ENCODE measurements around the gene TYW5.

TYW5 gene

GRCh38 chr2:199955339-199956061, at the start of gene TYW5, which contains the start of gene MAIP1:
Gene TYW5 (minus strand): TSS chr2:199955491. CDS start chr2:199955470, 21 bp downstream.
Gene MAIP1 (plus strand): TSS chr2:199955582. CDS start chr2:199955799, 217 bp downstream.
- WGBS (ENCODE audit: insufficient coverage, insufficient read length) = no CpG with 5 or more reads among the region's 64 CpGs
- H3K9me3 ChIP-seq (ENCODE audit: control insufficient read depth, insufficient read depth, low read length) = no peaks in the 10 kb centered on the region
- peak within 1 kb of the TSS; percentile 74 for H3K4me3 ChIP-seq (ENCODE audit: low read length)
- H3K27ac ChIP-seq (ENCODE audit: low read length) = no peak within 1 kb of the TSS
- no peaks in the 10 kb centered on the region for H3K27me3 ChIP-seq (ENCODE audit: control insufficient read depth, insufficient read depth, low read length)
- H3K36me3 ChIP-seq (ENCODE audit: control insufficient read depth, insufficient read depth, low read length) = peaks cover 2% of the 10 kb centered on the region
- H3K4me1 ChIP-seq (ENCODE audit: control insufficient read depth, insufficient read depth, low read length) = no peaks in the 10 kb centered on the region; the same call in none of the 2 replicates
- DNase-seq (ENCODE audit: low read depth, low spot score) = no peak

GRCh38 chr2:200003444-200003843, 48.2 kb upstream of the TYW5 start:
- WGBS (ENCODE audit: insufficient coverage, insufficient read length) = no CpG with 5 or more reads among the region's 1 CpG
- peaks cover 2% of the 10 kb centered on the region; the same call in 1 of the 2 replicates for H3K4me1 ChIP-seq (ENCODE audit: control insufficient read depth, insufficient read depth, low read length)
- no peaks in the 10 kb centered on the region; the same call in 1 of the 2 replicates for H3K9me3 ChIP-seq (ENCODE audit: control insufficient read depth, insufficient read depth, low read length)
- DNase-seq (ENCODE audit: low read depth, low spot score) = no peak
- H3K36me3 ChIP-seq (ENCODE audit: control insufficient read depth, insufficient read depth, low read length) = no peaks in the 10 kb centered on the region
- H3K27ac ChIP-seq (ENCODE audit: low read length) = no peak overlapping the region
- H3K4me3 ChIP-seq (ENCODE audit: low read length) = no peak overlapping the region
- no peaks in the 10 kb centered on the region for H3K27me3 ChIP-seq (ENCODE audit: control insufficient read depth, insufficient read depth, low read length)

GRCh38 chr2:200000444-200001163, 45.3 kb upstream of the TYW5 start:
- H3K9me3 ChIP-seq (ENCODE audit: control insufficient read depth, insufficient read depth, low read length) = no peaks in the 10 kb centered on the region; the same call in 1 of the 2 replicates
- WGBS (ENCODE audit: insufficient coverage, insufficient read length) = no CpG with 5 or more reads among the region's 2 CpGs
- H3K27me3 ChIP-seq (ENCODE audit: control insufficient read depth, insufficient read depth, low read length) = no peaks in the 10 kb centered on the region
- no peak overlapping the region for H3K27ac ChIP-seq (ENCODE audit: low read length)
- H3K4me3 ChIP-seq (ENCODE audit: low read length) = no peak overlapping the region
- H3K4me1 ChIP-seq (ENCODE audit: control insufficient read depth, insufficient read depth, low read length) = peaks cover 2% of the 10 kb centered on the region; the same call in 1 of the 2 replicates
- H3K36me3 ChIP-seq (ENCODE audit: control insufficient read depth, insufficient read depth, low read length) = no peaks in the 10 kb centered on the region
- no peak for DNase-seq (ENCODE audit: low read depth, low spot score)

GRCh38 chr2:199999166-199999565, 43.9 kb upstream of the TYW5 start:
- Histone ChIP-seq H3K4me3 (ENCODE audit: low read length) (no peak overlapping the region), H3K36me3 (ENCODE audit: control insufficient read depth, insufficient read depth, low read length) (no peaks in the 10 kb centered on the region), H3K4me1 (ENCODE audit: control insufficient read depth, insufficient read depth, low read length) (peaks cover 2% of the 10 kb centered on the region; the same call in 1 of the 2 replicates), H3K27me3 (ENCODE audit: control insufficient read depth, insufficient read depth, low read length) (no peaks in the 10 kb centered on the region), H3K9me3 (ENCODE audit: control insufficient read depth, insufficient read depth, low read length) (no peaks in the 10 kb centered on the region), H3K27ac (ENCODE audit: low read length) (no peak overlapping the region)
- no CpG with 5 or more reads among the region's 4 CpGs for WGBS (ENCODE audit: insufficient coverage, insufficient read length)
- DNase-seq (ENCODE audit: low read depth, low spot score) = no peak

- no peak overlapping the region for H3K4me3 ChIP-seq (ENCODE audit: low read length)
- no peaks in the 10 kb centered on the region for H3K9me3 ChIP-seq (ENCODE audit: control insufficient read depth, insufficient read depth, low read length)
- no peaks in the 10 kb centered on the region for H3K27me3 ChIP-seq (ENCODE audit: control insufficient read depth, insufficient read depth, low read length)
- no peaks in the 10 kb centered on the region for H3K36me3 ChIP-seq (ENCODE audit: control insufficient read depth, insufficient read depth, low read length)
- DNase-seq (ENCODE audit: low read depth, low spot score) = no peak
- H3K4me1 ChIP-seq (ENCODE audit: control insufficient read depth, insufficient read depth, low read length) = no peaks in the 10 kb centered on the region
- no CpG with 5 or more reads among the region's 3 CpGs for WGBS (ENCODE audit: insufficient coverage, insufficient read length)
- H3K27ac ChIP-seq (ENCODE audit: low read length) = no peak overlapping the region
Observed at GRCh38 chr2:199997296-199997695, 42.0 kb upstream of the TYW5 start.

- no peak overlapping the region for H3K4me3 ChIP-seq (ENCODE audit: low read length)
- no peak overlapping the region for H3K27ac ChIP-seq (ENCODE audit: low read length)
- H3K4me1 ChIP-seq (ENCODE audit: control insufficient read depth, insufficient read depth, low read length) = no peaks in the 10 kb centered on the region
- no peaks in the 10 kb centered on the region for H3K27me3 ChIP-seq (ENCODE audit: control insufficient read depth, insufficient read depth, low read length)
- no CpG with 5 or more reads among the region's 2 CpGs for WGBS (ENCODE audit: insufficient coverage, insufficient read length)
- H3K9me3 ChIP-seq (ENCODE audit: control insufficient read depth, insufficient read depth, low read length) = no peaks in the 10 kb centered on the region
- H3K36me3 ChIP-seq (ENCODE audit: control insufficient read depth, insufficient read depth, low read length) = no peaks in the 10 kb centered on the region
- no peak for DNase-seq (ENCODE audit: low read depth, low spot score)
Observed at GRCh38 chr2:199994896-199995295, 39.6 kb upstream of the TYW5 start.

GRCh38 chr2:199994371-199994770, 39.1 kb upstream of the TYW5 start:
- no peaks in the 10 kb centered on the region for H3K4me1 ChIP-seq (ENCODE audit: control insufficient read depth, insufficient read depth, low read length)
- no peak for DNase-seq (ENCODE audit: low read depth, low spot score)
- no CpG with 5 or more reads among the region's 3 CpGs for WGBS (ENCODE audit: insufficient coverage, insufficient read length)
- no peaks in the 10 kb centered on the region for H3K36me3 ChIP-seq (ENCODE audit: control insufficient read depth, insufficient read depth, low read length)
- no peak overlapping the region for H3K4me3 ChIP-seq (ENCODE audit: low read length)
- H3K27ac ChIP-seq (ENCODE audit: low read length) = no peak overlapping the region
- H3K9me3 ChIP-seq (ENCODE audit: control insufficient read depth, insufficient read depth, low read length) = no peaks in the 10 kb centered on the region
- no peaks in the 10 kb centered on the region for H3K27me3 ChIP-seq (ENCODE audit: control insufficient read depth, insufficient read depth, low read length)

- H3K27me3 ChIP-seq (ENCODE audit: control insufficient read depth, insufficient read depth, low read length) = no peaks in the 10 kb centered on the region
Observed at GRCh38 chr2:199992296-199992695, 37.0 kb upstream of the TYW5 start.

GRCh38 chr2:199991691-199992090, 36.4 kb upstream of the TYW5 start:
- H3K4me3 ChIP-seq (ENCODE audit: low read length) = no peak overlapping the region
- H3K9me3 ChIP-seq (ENCODE audit: control insufficient read depth, insufficient read depth, low read length) = no peaks in the 10 kb centered on the region
- no peaks in the 10 kb centered on the region for H3K4me1 ChIP-seq (ENCODE audit: control insufficient read depth, insufficient read depth, low read length)
- no peak overlapping the region for H3K27ac ChIP-seq (ENCODE audit: low read length)
- H3K36me3 ChIP-seq (ENCODE audit: control insufficient read depth, insufficient read depth, low read length) = no peaks in the 10 kb centered on the region
- no peak for DNase-seq (ENCODE audit: low read depth, low spot score)
- H3K27me3 ChIP-seq (ENCODE audit: control insufficient read depth, insufficient read depth, low read length) = no peaks in the 10 kb centered on the region
- WGBS (ENCODE audit: insufficient coverage, insufficient read length) = no CpG with 5 or more reads among the region's 2 CpGs

More at GRCh38 chr2:199992296-199992695, 37.0 kb upstream of the TYW5 start:
- no CpG with 5 or more reads among the region's 3 CpGs for WGBS (ENCODE audit: insufficient coverage, insufficient read length)
- Histone ChIP-seq H3K27ac (ENCODE audit: low read length) (no peak overlapping the region), H3K36me3 (ENCODE audit: control insufficient read depth, insufficient read depth, low read length) (no peaks in the 10 kb centered on the region), H3K4me3 (ENCODE audit: low read length) (no peak overlapping the region), H3K4me1 (ENCODE audit: control insufficient read depth, insufficient read depth, low read length) (no peaks in the 10 kb centered on the region), H3K9me3 (ENCODE audit: control insufficient read depth, insufficient read depth, low read length) (no peaks in the 10 kb centered on the region)
- DNase-seq (ENCODE audit: low read depth, low spot score) = no peak

- DNase-seq (ENCODE audit: low read depth, low spot score) = no peak
- Histone ChIP-seq H3K27ac (ENCODE audit: low read length) (no peak overlapping the region), H3K9me3 (ENCODE audit: control insufficient read depth, insufficient read depth, low read length) (no peaks in the 10 kb centered on the region), H3K4me1 (ENCODE audit: control insufficient read depth, insufficient read depth, low read length) (no peaks in the 10 kb centered on the region), H3K4me3 (ENCODE audit: low read length) (no peak overlapping the region), H3K27me3 (ENCODE audit: control insufficient read depth, insufficient read depth, low read length) (no peaks in the 10 kb centered on the region), H3K36me3 (ENCODE audit: control insufficient read depth, insufficient read depth, low read length) (no peaks in the 10 kb centered on the region)
- no CpG with 5 or more reads among the region's 5 CpGs for WGBS (ENCODE audit: insufficient coverage, insufficient read length)
Observed at GRCh38 chr2:199989822-199990221, 34.5 kb upstream of the TYW5 start.
